GM12892 (cell line): ENCODE measurements around the gene MAML1.

ENCODE experiments used
- POLR2A ChIP-seq: IDR thresholded peaks from 2 replicates; pipeline ENCODE4 v1.6.1; 2011; ENCODE audit warnings: low read depth, low read length, control low read depth
- POLR2AphosphoS5 ChIP-seq: IDR thresholded peaks from 2 replicates; pipeline ENCODE4 v1.6.1; 2011; ENCODE audit warnings: low read depth, low read length, control low read depth
- TAF1 ChIP-seq: IDR thresholded peaks from 2 replicates; pipeline ENCODE4 v1.6.1; 2011; ENCODE audit warnings: low read depth, mild to moderate bottlenecking, control low read depth, low read length, borderline replicate concordance

- no peak for TF ChIP-seq TAF1
- TF ChIP-seq POLR2AphosphoS5, result no peak
- TF ChIP-seq POLR2A, result peak; percentile 74
Observed at GRCh38 chr5:179795863-179796833, 63.5 kb downstream of the MAML1 start.
